Fibroblast of lung (primary cell): ENCODE data around the gene TPPP. TPM values are rescaled to one million over a fixed set of nuclear protein-coding genes. Genes with fewer than 3 reads are reported as not detected.

ENCODE experiments used
- DNase-seq, 2 donors: peaks; one replicate each; pipeline versions ENCODE4 v3.0.0 to v3.0.0-alpha.2; 2010; ENCODE audit warnings: low read depth in 2 of 2
- H2AFZ ChIP-seq: 2 replicates; pipeline ENCODE4 v1.5.1; 2012; ENCODE audit warnings: low read length, control low read depth, inconsistent platforms
- H3K27ac ChIP-seq: 2 replicates; pipeline ENCODE4 v1.5.1; 2011; ENCODE audit warnings: low read length, control low read depth; ENCODE audit not compliant: insufficient read depth
- H3K27me3 ChIP-seq: 2 replicates; pipeline ENCODE4 v1.5.1; 2011; ENCODE audit warnings: mild to moderate bottlenecking, low read length; ENCODE audit not compliant: control insufficient read depth, insufficient read depth
- H3K36me3 ChIP-seq: 2 replicates; pipeline ENCODE4 v1.5.1; 2011; ENCODE audit warnings: low read length; ENCODE audit not compliant: control insufficient read depth, insufficient read depth
- H3K4me1 ChIP-seq: 2 replicates; pipeline ENCODE4 v1.5.1; 2011; ENCODE audit warnings: low read length; ENCODE audit not compliant: control insufficient read depth, insufficient read depth; ENCODE audit errors: extremely low read depth
- H3K4me2 ChIP-seq: 2 replicates; pipeline ENCODE4 v1.5.1; 2011; ENCODE audit warnings: low read length, control low read depth; ENCODE audit not compliant: insufficient read depth; ENCODE audit errors: extremely low read depth
- H3K4me3 ChIP-seq, 4 experiments: fragments of 200-600 bp in 1 of 4; sonication (generic) in 1 of 4; replicated peaks in 1 of 4; 2 replicates each; pipeline ENCODE4 v1.5.1; 2011 to 2016; ENCODE audit warnings: low read length in 4 of 4, low read depth in 3 of 4, mild to moderate bottlenecking in 3 of 4, control low read depth in 2 of 4, inconsistent platforms in 1 of 4, mixed read lengths in 1 of 4; ENCODE audit not compliant: insufficient read depth in 1 of 4; ENCODE audit errors: control extremely low read depth in 1 of 4
- H3K79me2 ChIP-seq: 2 replicates; pipeline ENCODE4 v1.5.1; 2012; ENCODE audit warnings: mild to moderate bottlenecking, low read length, inconsistent platforms; ENCODE audit not compliant: control insufficient read depth, insufficient read depth
- H3K9ac ChIP-seq: 2 replicates; pipeline ENCODE4 v1.5.1; 2011; ENCODE audit warnings: mild to moderate bottlenecking, low read length, control low read depth; ENCODE audit not compliant: insufficient read depth
- H3K9me3 ChIP-seq: 2 replicates; pipeline ENCODE4 v1.5.1; 2012; ENCODE audit warnings: low read depth, low read length; ENCODE audit not compliant: control insufficient read depth, insufficient read depth
- H4K20me1 ChIP-seq: 2 replicates; pipeline ENCODE4 v1.5.1; 2011; ENCODE audit warnings: low read length; ENCODE audit not compliant: control insufficient read depth, insufficient read depth; ENCODE audit errors: extremely low read depth
- EZH2 ChIP-seq: IDR thresholded peaks from 2 replicates; pipeline ENCODE4 v1.5.1; 2012; ENCODE audit warnings: low read length, control low read depth, mild to moderate bottlenecking; ENCODE audit errors: missing control alignments
- polyA plus RNA-seq, 2 donors: library from polyadenylated mRNA; depleted of rRNA in 1 of 2; stranded (reverse) in 1 of 2; unstranded in 1 of 2; fragments of >200 nt; gene quantifications; 2 replicates each; pipeline ENCODE4 v1.2.1, GENCODE V29; 2011 to 2012; ENCODE audit warnings: missing spikeins in 1 of 2
- total RNA-seq: library from RNA; depleted of rRNA; stranded (reverse); fragments of >200 nt; gene quantifications from 2 replicates; pipeline ENCODE4 v1.2.1, GENCODE V29; 2014
- TF ChIP-seq, protein P1 (sequence below), 2 donors: IDR thresholded peaks in 1 of 2; conservative IDR thresholded peaks in 1 of 2; 1 replicate in 1 of 2; 2 replicates in 1 of 2; pipeline ENCODE4 v1.5.1; 2011 to 2012; ENCODE audit warnings: low read length in 2 of 2, control low read depth in 1 of 2, inconsistent platforms in 1 of 2, low read depth in 1 of 2, mild to moderate bottlenecking in 1 of 2

The TPPP gene
- total and polyA plus RNA-seq, 2 donors (not counting 1 experiment from before 2014, with no cell fraction given) = 0.06 to 0.17 TPM

DNA sequence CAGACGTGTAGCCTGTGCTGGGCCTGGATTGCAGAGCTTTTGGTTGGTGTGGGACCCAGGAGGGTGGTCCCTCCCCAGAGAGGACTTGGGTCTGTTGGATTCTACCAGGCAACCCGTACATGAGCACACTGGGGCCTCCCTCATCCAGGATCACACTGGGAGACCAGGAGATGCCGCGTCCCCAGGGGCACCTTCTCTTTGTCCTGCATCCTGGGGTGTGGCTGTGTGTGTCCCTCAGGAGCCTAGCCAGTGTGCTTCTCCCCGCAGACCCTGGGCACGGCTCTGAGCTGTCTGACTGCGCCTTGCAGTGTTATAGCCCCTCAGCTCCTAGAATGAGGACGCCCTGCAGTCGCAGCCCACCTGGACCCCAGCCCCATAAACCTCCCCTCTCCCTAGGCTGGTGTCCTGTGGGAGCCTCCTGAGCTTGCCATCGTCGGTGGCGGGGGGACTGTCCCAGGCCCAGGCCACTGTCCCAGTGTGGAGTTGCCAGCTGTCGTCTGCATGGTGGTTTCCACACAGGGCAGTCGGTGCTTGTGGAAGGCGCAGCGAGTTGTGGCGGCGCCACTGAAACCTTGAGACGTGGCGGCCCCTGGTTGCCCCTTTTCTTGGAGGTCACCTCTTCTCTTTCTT is 53.5 kb downstream of the TPPP start:
- no peak overlapping the region for H3K4me3 ChIP-seq
- no peak overlapping the region for H2AFZ ChIP-seq
- no peak overlapping the region for H3K4me2 ChIP-seq
- H3K27me3 ChIP-seq = no peaks in the 10 kb centered on the region
- no peaks in the 10 kb centered on the region for H3K4me1 ChIP-seq
- no peak overlapping the region for H3K9ac ChIP-seq
- peaks cover 14% of the 10 kb centered on the region for H3K36me3 ChIP-seq
- no peaks in the 10 kb centered on the region for H3K9me3 ChIP-seq
- H3K27ac ChIP-seq = no peak overlapping the region
- no peaks in the 10 kb centered on the region for H3K79me2 ChIP-seq
- no peaks in the 10 kb centered on the region for H4K20me1 ChIP-seq
- no peak for DNase-seq
- TF ChIP-seq EZH2 = no peak
- TF ChIP-seq, protein P1, sequence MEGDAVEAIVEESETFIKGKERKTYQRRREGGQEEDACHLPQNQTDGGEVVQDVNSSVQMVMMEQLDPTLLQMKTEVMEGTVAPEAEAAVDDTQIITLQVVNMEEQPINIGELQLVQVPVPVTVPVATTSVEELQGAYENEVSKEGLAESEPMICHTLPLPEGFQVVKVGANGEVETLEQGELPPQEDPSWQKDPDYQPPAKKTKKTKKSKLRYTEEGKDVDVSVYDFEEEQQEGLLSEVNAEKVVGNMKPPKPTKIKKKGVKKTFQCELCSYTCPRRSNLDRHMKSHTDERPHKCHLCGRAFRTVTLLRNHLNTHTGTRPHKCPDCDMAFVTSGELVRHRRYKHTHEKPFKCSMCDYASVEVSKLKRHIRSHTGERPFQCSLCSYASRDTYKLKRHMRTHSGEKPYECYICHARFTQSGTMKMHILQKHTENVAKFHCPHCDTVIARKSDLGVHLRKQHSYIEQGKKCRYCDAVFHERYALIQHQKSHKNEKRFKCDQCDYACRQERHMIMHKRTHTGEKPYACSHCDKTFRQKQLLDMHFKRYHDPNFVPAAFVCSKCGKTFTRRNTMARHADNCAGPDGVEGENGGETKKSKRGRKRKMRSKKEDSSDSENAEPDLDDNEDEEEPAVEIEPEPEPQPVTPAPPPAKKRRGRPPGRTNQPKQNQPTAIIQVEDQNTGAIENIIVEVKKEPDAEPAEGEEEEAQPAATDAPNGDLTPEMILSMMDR (conservative IDR thresholded peaks at IDR 0.05 in 1 of 2, IDR thresholded peaks at IDR 0.05 in 1 of 2; ENCODE audit: low read depth in 1 of 2, low read length in 2 of 2) = no peak

DNA sequence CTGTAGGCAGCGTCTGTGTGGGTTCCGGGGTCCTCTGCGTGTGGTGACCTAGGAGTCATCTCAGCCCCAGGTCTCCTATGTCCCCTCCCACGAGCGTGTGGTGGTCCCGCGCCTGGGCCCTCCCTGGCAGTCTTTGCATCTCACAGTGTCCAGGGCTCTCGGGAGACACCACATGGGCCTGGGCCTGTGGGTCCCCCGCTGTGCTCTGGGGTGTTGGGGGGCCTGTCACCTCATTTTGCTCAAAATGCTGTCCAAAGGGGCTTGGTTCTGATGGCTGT is 54.0 kb downstream of the TPPP start:
- H3K9ac ChIP-seq = no peak overlapping the region
- no peaks in the 10 kb centered on the region for H4K20me1 ChIP-seq
- peaks cover 11% of the 10 kb centered on the region for H3K36me3 ChIP-seq
- no peak overlapping the region for H3K27ac ChIP-seq
- no peaks in the 10 kb centered on the region for H3K9me3 ChIP-seq
- H3K4me3 ChIP-seq = no peak overlapping the region
- no peak overlapping the region for H2AFZ ChIP-seq
- TF ChIP-seq EZH2 = no peak
- TF ChIP-seq, protein P1 (conservative IDR thresholded peaks at IDR 0.05 in 1 of 2, IDR thresholded peaks at IDR 0.05 in 1 of 2; ENCODE audit: low read depth in 1 of 2, low read length in 2 of 2) = no peak
- DNase-seq = no peak
- no peaks in the 10 kb centered on the region for H3K27me3 ChIP-seq
- H3K4me2 ChIP-seq = no peak overlapping the region
- no peaks in the 10 kb centered on the region for H3K4me1 ChIP-seq
- H3K79me2 ChIP-seq = no peaks in the 10 kb centered on the region

GRCh38 chr5:638501-639252 is 54.5 kb downstream of the TPPP start:
- no peaks in the 10 kb centered on the region for H3K9me3 ChIP-seq
- TF ChIP-seq, protein P1 (conservative IDR thresholded peaks at IDR 0.05 in 1 of 2, IDR thresholded peaks at IDR 0.05 in 1 of 2; ENCODE audit: low read depth in 1 of 2, low read length in 2 of 2) = no peak
- TF ChIP-seq EZH2 = no peak
- no peak overlapping the region for H3K4me2 ChIP-seq

More at GRCh38 chr5:638501-639252, 54.5 kb downstream of the TPPP start:
- no peaks in the 10 kb centered on the region for H3K27me3 ChIP-seq
- H4K20me1 ChIP-seq = no peaks in the 10 kb centered on the region
- H3K9ac ChIP-seq = no peak overlapping the region
- no peaks in the 10 kb centered on the region for H3K79me2 ChIP-seq
- no peaks in the 10 kb centered on the region for H3K4me1 ChIP-seq
- no peak overlapping the region for H3K4me3 ChIP-seq
- no peak overlapping the region for H2AFZ ChIP-seq
- DNase-seq = no peak
- H3K36me3 ChIP-seq = peaks cover 8% of the 10 kb centered on the region
- no peak overlapping the region for H3K27ac ChIP-seq
